Neural cell (in vitro differentiated cells): ENCODE measurements around the gene FANCI. TPM values are rescaled to one million over a fixed set of nuclear protein-coding genes. Genes with fewer than 3 reads are reported as not detected.

Experiments used
- H2AFZ ChIP-seq: fragments of 200-600, 300-800 bp; sonication (generic), shearing (Covaris generic); 2 replicates; pipeline ENCODE4 v1.6.0; 2014; ENCODE audit warnings: low read depth, mild to moderate bottlenecking, antibody characterized with exemption, low read length, moderate library complexity
- H3F3A ChIP-seq: fragments of 200-600 bp; shearing (Covaris generic); 2 replicates; pipeline ENCODE4 v1.6.1; 2016; ENCODE audit warnings: mild to moderate bottlenecking, moderate library complexity, mixed read lengths, antibody characterized with exemption, low read length; ENCODE audit not compliant: insufficient read depth, poor library complexity, severe bottlenecking
- H3K27ac ChIP-seq: fragments of 200-600, 300-800 bp; sonication (generic), shearing (Covaris generic); 2 replicates; pipeline ENCODE4 v1.5.1; 2014; ENCODE audit warnings: mild to moderate bottlenecking, low read length, moderate library complexity
- H3K27me3 ChIP-seq: fragments of 300-800, 200-600 bp; sonication (generic), shearing (Covaris generic); 2 replicates; pipeline ENCODE4 v1.6.0; 2014; ENCODE audit warnings: mild to moderate bottlenecking, low read depth, low read length, moderate library complexity; ENCODE audit not compliant: insufficient read depth
- H3K36me3 ChIP-seq: fragments of 300-800, 200-600 bp; sonication (generic), shearing (Covaris generic); 2 replicates; pipeline ENCODE4 v1.5.1; 2014; ENCODE audit warnings: mild to moderate bottlenecking, antibody characterized with exemption, low read length, moderate library complexity; ENCODE audit not compliant: insufficient read depth
- H3K4me2 ChIP-seq: fragments of 300-800, 200-600 bp; sonication (generic), shearing (Covaris generic); 2 replicates; pipeline ENCODE4 v1.6.0; 2014; ENCODE audit warnings: mild to moderate bottlenecking, low read length
- H3K4me3 ChIP-seq: fragments of 300-800, 200-600 bp; sonication (generic), shearing (Covaris generic); 2 replicates; pipeline ENCODE4 v1.5.1; 2014; ENCODE audit warnings: mild to moderate bottlenecking, low read length, moderate library complexity
- H3K79me2 ChIP-seq: fragments of 200-600 bp; shearing (Covaris generic); replicated peaks from 2 replicates; pipeline ENCODE4 v1.6.0; 2014; ENCODE audit warnings: mild to moderate bottlenecking, low read length, moderate library complexity; ENCODE audit not compliant: insufficient read depth
- H3K9ac ChIP-seq: fragments of 300-800, 200-600 bp; sonication (generic), shearing (Covaris generic); 2 replicates; pipeline ENCODE4 v1.6.1; 2016; ENCODE audit warnings: mild to moderate bottlenecking, low read length, mixed read lengths
- H3K9me2 ChIP-seq: fragments of 200-600 bp; shearing (Covaris generic); 2 replicates; pipeline ENCODE4 v1.6.1; 2016; ENCODE audit warnings: mild to moderate bottlenecking, low read length, mixed read lengths; ENCODE audit not compliant: insufficient read depth
- H3K9me3 ChIP-seq: fragments of 200-600, 300-800 bp; sonication (generic), shearing (Covaris generic); 2 replicates; pipeline ENCODE4 v1.6.1; 2016; ENCODE audit warnings: mild to moderate bottlenecking, mixed run types, low read length, moderate library complexity, mixed read lengths
- H4K20me1 ChIP-seq: fragments of 200-600 bp; shearing (Covaris generic); 2 replicates; pipeline ENCODE4 v1.6.1; 2016; ENCODE audit warnings: mild to moderate bottlenecking, mixed run types; ENCODE audit not compliant: insufficient read depth
- EP300 ChIP-seq: fragments of 450-650 bp; conservative IDR thresholded peaks from 2 replicates; pipeline ENCODE4 v1.6.1; 2014; ENCODE audit warnings: antibody characterized with exemption, mild to moderate bottlenecking, moderate library complexity; ENCODE audit not compliant: poor library complexity, severe bottlenecking
- EZH2 ChIP-seq: fragments of 200-600, 300-800 bp; shearing (Covaris generic), sonication (generic); IDR thresholded peaks from 2 replicates; pipeline ENCODE4 v1.6.1; 2014; ENCODE audit warnings: antibody characterized with exemption, low read length, borderline replicate concordance, mild to moderate bottlenecking; ENCODE audit not compliant: insufficient read depth, poor library complexity, severe bottlenecking
- MXI1 ChIP-seq: fragments of 450-650 bp; conservative IDR thresholded peaks from 2 replicates; pipeline ENCODE4 v1.6.1; 2014; ENCODE audit warnings: antibody characterized with exemption, mild to moderate bottlenecking; ENCODE audit not compliant: poor library complexity, severe bottlenecking
- POLR2AphosphoS5 ChIP-seq: IDR thresholded peaks from 2 replicates; pipeline ENCODE4 v1.6.1; 2012
- RAD21 ChIP-seq: fragments of 450-650 bp; conservative IDR thresholded peaks from 2 replicates; pipeline ENCODE4 v1.6.1; 2014; ENCODE audit warnings: antibody characterized with exemption, mild to moderate bottlenecking, moderate library complexity
- SMC3 ChIP-seq: fragments of 450-650 bp; conservative IDR thresholded peaks from 2 replicates; pipeline ENCODE4 v1.6.1; 2014; ENCODE audit warnings: antibody characterized with exemption, mild to moderate bottlenecking, moderate library complexity; ENCODE audit not compliant: poor library complexity
- TAF1 ChIP-seq: IDR thresholded peaks from 2 replicates; pipeline ENCODE4 v1.6.1; 2012; ENCODE audit warnings: low read depth
- polyA plus RNA-seq: library from polyadenylated mRNA; depleted of rRNA; stranded (reverse); fragments of >200 nt; gene quantifications from 2 replicates; pipeline ENCODE4 v1.2.3, GENCODE V29; 2014
- TF ChIP-seq, protein P1 (sequence below): fragments of 450-650 bp; IDR thresholded peaks from 2 replicates; pipeline ENCODE4 v1.5.1; 2014; ENCODE audit warnings: antibody characterized with exemption, mild to moderate bottlenecking, moderate library complexity; ENCODE audit not compliant: poor library complexity, severe bottlenecking
- TF ChIP-seq, protein P2 (sequence below): IDR thresholded peaks from 2 replicates; pipeline ENCODE4 v1.6.1; 2012; ENCODE audit warnings: borderline replicate concordance

The FANCI gene
- polyA plus RNA-seq, 1 donor from 2014 or later = 5.4 TPM

DNA sequence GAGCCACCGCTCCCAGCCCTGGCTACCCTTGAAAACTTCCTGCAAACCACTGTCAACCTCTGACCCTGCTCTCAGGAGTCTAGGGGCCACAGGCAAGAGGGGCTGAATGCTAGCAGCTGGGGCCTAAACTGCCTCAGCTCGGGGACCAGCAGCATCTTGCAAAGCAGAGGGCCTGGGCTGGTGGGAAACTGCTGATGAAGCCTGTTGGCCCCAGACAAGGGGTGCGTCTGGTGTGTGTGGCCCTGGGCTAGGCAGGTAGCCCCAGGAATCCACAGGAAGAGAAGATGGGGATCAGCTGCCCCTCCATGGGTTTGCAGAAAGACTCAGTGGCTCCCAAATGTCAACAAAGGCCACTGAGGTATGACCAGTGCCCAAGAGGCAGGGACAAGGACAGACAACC, 99.1 kb downstream of the FANCI start:
- no peak overlapping the region for H3K4me3 ChIP-seq
- no peak overlapping the region for H2AFZ ChIP-seq
- H3K79me2 ChIP-seq = no peaks in the 10 kb centered on the region
- no peaks in the 10 kb centered on the region for H3K27me3 ChIP-seq
- H3K27ac ChIP-seq = no peak overlapping the region
- no peaks in the 10 kb centered on the region for H4K20me1 ChIP-seq
- no peaks in the 10 kb centered on the region for H3K9me2 ChIP-seq
- H3K9ac ChIP-seq = no peak overlapping the region
- H3K9me3 ChIP-seq = no peaks in the 10 kb centered on the region
- H3K4me2 ChIP-seq = no peak overlapping the region
- H3K36me3 ChIP-seq = no peaks in the 10 kb centered on the region
- no peaks in the 10 kb centered on the region for H3F3A ChIP-seq
- TF ChIP-seq, protein P1, sequence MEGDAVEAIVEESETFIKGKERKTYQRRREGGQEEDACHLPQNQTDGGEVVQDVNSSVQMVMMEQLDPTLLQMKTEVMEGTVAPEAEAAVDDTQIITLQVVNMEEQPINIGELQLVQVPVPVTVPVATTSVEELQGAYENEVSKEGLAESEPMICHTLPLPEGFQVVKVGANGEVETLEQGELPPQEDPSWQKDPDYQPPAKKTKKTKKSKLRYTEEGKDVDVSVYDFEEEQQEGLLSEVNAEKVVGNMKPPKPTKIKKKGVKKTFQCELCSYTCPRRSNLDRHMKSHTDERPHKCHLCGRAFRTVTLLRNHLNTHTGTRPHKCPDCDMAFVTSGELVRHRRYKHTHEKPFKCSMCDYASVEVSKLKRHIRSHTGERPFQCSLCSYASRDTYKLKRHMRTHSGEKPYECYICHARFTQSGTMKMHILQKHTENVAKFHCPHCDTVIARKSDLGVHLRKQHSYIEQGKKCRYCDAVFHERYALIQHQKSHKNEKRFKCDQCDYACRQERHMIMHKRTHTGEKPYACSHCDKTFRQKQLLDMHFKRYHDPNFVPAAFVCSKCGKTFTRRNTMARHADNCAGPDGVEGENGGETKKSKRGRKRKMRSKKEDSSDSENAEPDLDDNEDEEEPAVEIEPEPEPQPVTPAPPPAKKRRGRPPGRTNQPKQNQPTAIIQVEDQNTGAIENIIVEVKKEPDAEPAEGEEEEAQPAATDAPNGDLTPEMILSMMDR = no peak
- TF ChIP-seq EZH2 (no peak), EP300 (no peak), RAD21 (no peak), SMC3 (no peak), POLR2AphosphoS5 (no peak), TAF1 (no peak), MXI1 (no peak)

DNA sequence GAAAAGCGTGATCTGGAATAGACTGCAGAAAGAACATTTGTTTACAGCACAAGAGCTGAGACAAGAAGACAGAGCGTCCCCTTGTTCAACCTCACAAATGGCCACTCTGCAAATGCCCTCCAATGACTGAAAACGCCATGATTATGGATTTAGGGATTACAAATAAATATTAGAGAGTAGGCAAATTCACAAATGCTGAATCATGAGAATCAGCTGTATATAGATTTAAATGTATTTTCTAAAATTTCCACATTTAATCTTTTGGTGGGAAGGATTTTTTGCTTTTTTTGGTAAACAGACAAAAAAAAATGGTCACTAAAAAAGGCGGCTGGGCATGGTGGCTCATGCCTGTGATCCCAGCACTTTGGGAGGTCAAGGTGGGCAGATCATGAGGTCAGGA, 101.5 kb downstream of the FANCI start:
- H3K27ac ChIP-seq = no peak overlapping the region
- no peaks in the 10 kb centered on the region for H3F3A ChIP-seq
- no peaks in the 10 kb centered on the region for H3K9me2 ChIP-seq
- H4K20me1 ChIP-seq = no peaks in the 10 kb centered on the region
- no peak overlapping the region for H3K4me3 ChIP-seq
- H3K36me3 ChIP-seq = no peaks in the 10 kb centered on the region
- no peak overlapping the region for H3K4me2 ChIP-seq
- H3K27me3 ChIP-seq = no peaks in the 10 kb centered on the region
- TF ChIP-seq MXI1 = no peak
- TF ChIP-seq TAF1 = no peak
- TF ChIP-seq RAD21 = no peak
- TF ChIP-seq, protein P2, sequence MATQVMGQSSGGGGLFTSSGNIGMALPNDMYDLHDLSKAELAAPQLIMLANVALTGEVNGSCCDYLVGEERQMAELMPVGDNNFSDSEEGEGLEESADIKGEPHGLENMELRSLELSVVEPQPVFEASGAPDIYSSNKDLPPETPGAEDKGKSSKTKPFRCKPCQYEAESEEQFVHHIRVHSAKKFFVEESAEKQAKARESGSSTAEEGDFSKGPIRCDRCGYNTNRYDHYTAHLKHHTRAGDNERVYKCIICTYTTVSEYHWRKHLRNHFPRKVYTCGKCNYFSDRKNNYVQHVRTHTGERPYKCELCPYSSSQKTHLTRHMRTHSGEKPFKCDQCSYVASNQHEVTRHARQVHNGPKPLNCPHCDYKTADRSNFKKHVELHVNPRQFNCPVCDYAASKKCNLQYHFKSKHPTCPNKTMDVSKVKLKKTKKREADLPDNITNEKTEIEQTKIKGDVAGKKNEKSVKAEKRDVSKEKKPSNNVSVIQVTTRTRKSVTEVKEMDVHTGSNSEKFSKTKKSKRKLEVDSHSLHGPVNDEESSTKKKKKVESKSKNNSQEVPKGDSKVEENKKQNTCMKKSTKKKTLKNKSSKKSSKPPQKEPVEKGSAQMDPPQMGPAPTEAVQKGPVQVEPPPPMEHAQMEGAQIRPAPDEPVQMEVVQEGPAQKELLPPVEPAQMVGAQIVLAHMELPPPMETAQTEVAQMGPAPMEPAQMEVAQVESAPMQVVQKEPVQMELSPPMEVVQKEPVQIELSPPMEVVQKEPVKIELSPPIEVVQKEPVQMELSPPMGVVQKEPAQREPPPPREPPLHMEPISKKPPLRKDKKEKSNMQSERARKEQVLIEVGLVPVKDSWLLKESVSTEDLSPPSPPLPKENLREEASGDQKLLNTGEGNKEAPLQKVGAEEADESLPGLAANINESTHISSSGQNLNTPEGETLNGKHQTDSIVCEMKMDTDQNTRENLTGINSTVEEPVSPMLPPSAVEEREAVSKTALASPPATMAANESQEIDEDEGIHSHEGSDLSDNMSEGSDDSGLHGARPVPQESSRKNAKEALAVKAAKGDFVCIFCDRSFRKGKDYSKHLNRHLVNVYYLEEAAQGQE = no peak
- no peak overlapping the region for H3K9ac ChIP-seq
- H3K79me2 ChIP-seq = no peaks in the 10 kb centered on the region
- H2AFZ ChIP-seq = no peak overlapping the region
- H3K9me3 ChIP-seq = no peaks in the 10 kb centered on the region
